C4-2B (cell line): ENCODE data around the gene CALML5.
A peak's percentile ranks its signal among the peaks of the same experiment; 100 is the strongest.

Source experiments
- H3K27ac ChIP-seq: fragments of 450-650 bp; 2 replicates; pipeline ENCODE4 v1.5.1; 2017
- ZFX ChIP-seq: fragments of 450-650 bp; IDR thresholded peaks from 2 replicates; pipeline ENCODE4 v1.6.1; 2017
- TF ChIP-seq, protein P1 (sequence below): fragments of 450-650 bp; conservative IDR thresholded peaks from 2 replicates; pipeline ENCODE4 v1.5.1; 2017; ENCODE audit warnings: mild to moderate bottlenecking

The CALML5 gene

DNA sequence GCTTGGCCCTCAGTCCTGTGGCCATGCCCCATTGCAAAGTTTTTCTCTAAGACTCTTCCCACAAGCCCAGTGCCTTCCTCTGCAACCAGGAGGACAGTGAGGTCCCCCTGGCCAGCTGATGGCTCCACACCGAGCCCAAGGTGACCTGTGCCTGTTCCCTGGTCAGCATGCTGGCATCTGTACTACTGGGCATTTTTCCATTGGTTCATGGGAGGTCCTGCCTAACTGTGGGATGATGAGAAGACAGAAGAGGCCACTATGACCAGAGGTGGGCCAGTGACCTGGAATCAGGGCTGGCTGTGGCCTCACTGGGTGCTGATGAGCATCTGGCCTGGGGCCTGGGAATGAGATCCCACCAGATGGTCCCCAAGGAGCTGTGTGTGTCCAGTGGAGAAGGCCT, 45.6 kb upstream of the CALML5 start:
- no peak for TF ChIP-seq ZFX
- TF ChIP-seq, protein P1, sequence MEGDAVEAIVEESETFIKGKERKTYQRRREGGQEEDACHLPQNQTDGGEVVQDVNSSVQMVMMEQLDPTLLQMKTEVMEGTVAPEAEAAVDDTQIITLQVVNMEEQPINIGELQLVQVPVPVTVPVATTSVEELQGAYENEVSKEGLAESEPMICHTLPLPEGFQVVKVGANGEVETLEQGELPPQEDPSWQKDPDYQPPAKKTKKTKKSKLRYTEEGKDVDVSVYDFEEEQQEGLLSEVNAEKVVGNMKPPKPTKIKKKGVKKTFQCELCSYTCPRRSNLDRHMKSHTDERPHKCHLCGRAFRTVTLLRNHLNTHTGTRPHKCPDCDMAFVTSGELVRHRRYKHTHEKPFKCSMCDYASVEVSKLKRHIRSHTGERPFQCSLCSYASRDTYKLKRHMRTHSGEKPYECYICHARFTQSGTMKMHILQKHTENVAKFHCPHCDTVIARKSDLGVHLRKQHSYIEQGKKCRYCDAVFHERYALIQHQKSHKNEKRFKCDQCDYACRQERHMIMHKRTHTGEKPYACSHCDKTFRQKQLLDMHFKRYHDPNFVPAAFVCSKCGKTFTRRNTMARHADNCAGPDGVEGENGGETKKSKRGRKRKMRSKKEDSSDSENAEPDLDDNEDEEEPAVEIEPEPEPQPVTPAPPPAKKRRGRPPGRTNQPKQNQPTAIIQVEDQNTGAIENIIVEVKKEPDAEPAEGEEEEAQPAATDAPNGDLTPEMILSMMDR: no peak
- H3K27ac ChIP-seq: peak overlapping the region; percentile 85

DNA sequence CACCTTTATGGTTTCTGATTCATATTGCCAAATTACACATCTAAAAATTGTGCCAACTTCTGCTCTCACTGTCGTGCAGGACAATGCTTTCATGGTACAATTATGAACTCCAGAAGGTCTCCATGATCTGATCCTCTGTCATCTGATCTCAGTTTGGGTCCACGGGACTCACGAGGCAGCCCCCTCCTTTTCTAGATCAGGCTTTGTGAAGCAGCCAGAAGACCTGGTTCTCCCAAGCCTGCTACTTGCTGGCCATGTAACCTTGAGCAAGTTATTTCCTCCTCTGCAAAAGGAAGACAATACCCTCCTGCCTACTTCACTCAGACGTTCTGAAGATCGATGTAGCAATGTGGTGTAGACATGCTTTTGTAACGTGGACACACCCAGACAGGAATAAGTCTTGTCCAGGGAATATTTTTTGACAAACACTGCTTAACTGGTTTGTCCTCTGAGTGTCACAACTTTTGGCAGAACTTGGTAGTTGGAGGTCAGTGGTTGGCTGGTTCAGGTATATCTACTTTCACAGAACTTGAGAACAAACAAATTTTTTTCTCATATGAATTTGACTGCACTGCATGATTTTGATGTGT, 44.9 kb upstream of the CALML5 start:
- TF ChIP-seq ZFX: no peak
- TF ChIP-seq, protein P1: no peak
- H3K27ac ChIP-seq: peak overlapping the region; percentile 85

DNA sequence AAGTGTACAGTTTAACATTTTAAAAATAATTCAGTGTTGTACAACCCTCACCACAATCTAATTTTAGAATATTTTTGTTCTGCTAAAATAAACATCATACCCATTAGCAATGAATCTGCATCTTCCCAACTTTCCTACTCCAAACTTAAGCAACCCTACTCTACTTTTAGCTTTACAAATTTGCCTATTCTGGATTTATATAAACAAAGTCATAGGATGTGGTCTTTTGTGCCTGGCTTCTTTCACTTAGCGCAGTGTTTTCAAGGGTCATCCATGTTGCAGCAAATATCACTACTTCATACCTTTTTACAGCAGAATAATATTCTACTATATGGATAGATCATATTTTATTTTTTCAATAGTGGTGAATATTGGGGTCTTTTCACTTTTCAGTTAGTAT, 44.3 kb upstream of the CALML5 start:
- H3K27ac ChIP-seq: no peak overlapping the region
- TF ChIP-seq ZFX: no peak
- TF ChIP-seq, protein P1: no peak

DNA sequence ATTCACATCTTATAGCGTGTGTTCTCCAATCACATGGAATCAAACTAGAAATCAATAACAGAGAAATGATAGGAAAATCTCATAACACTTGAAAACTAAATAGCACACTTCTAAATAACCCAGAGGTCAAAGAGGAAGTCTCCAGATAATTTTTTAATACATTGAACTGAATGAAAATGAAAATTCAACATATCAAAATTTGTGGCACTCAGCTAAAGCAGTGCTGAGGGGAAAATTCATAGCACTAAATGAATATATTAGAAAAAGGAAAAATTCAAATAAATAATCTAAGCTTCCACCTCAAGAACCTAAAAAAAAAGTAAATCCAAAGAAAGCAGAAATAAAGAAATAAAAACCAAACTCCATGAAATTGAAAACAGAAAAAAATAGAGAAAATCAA, 42.7 kb upstream of the CALML5 start:
- TF ChIP-seq ZFX: no peak
- TF ChIP-seq, protein P1: no peak
- no peak overlapping the region for H3K27ac ChIP-seq

DNA sequence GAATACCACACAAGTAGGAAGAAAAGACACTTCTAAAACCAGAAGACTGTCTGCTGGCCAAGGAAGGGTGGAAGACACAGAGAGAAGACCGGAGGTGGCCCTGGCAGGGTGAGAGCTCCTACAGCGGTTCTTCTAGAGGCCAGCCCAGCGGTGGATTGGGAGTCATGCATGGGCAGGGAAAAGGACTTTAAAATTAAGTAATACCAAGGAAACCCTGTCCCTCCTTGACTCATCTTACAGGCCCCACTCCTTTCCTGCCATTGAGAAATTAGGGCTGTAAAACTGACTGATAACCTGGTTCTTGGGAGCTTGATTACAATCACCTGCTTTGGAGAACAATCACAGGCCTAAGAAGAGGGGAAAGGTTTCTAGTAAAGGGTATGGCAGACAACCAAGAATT, 41.5 kb upstream of the CALML5 start:
- TF ChIP-seq ZFX: no peak
- TF ChIP-seq, protein P1: no peak
- H3K27ac ChIP-seq: no peak overlapping the region

DNA sequence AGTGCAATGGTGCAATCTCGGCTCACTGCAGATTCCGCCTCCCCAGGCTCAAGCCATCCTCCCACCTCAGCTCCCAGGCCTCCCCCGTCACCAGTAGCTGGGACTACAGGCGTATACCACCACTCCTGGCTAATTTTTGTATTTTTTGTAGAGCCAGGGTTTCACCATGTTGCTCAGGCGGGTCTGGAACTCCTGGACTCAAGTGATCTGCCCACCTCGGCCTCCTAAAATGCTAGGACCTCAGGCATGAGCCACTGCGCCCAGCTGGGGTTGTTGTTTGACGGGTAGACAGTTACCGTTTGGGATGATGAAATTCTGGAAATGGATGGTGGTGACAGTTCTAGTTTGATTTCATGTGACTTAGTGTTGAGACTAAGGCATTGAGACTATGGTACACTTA, 40.7 kb upstream of the CALML5 start:
- no peak overlapping the region for H3K27ac ChIP-seq
- TF ChIP-seq ZFX: no peak
- TF ChIP-seq, protein P1: no peak

DNA sequence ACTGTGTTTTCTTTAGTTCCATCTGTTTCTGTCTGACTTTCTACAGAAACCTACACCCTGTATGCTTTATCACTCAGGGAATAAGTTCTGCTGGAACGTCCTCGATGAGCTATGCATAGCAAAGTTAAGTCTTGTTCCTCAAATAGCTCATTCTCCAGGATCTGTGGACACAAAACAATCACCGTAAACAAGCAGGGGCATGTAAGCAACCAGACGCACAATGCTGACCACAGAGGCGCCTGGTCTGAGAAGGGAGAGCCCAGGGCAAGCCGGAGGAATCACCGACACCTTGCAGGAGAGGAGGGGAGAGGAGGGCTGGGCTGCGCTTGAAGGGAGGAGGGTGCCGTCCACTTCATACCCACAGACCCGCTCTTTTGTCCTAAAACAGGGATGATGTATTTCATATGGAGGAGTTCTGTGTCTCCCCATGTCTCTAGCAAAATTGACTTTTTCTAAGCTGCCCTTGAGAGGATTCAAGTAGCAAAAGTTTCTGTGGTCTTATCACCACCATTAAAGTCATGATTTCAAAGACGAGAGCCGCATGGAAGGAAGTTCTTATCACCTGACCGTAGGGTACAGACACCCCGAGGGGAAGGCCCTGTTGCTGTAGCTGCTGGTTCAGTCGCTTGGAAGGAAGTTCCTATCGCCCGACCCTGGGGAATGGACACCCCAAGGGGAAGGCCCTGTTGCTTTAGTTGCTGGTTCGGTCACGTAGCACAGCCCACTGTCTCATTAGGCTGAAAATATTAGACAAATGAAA, 39.7 kb upstream of the CALML5 start:
- no peak overlapping the region for H3K27ac ChIP-seq
- no peak for TF ChIP-seq ZFX
- TF ChIP-seq, protein P1: no peak
